Suprapubic skin (tissue), 4 donors: ENCODE measurements around the gene RUFY4.

ENCODE experiments used
- CTCF ChIP-seq, 2 donors: fragments of 200-600 bp in 1 of 2; fragments of 450-650 bp in 1 of 2; sonication (generic) in 1 of 2; IDR thresholded peaks; one replicate each; pipeline ENCODE4 v1.5.1; 2016 to 2019; ENCODE audit warnings: antibody characterized with exemption in 2 of 2, mild to moderate bottlenecking in 1 of 2, moderate library complexity in 1 of 2
- EP300 ChIP-seq: sonication (generic); formaldehyde crosslinking; IDR thresholded peaks from one replicate; pipeline ENCODE4 v1.6.1; 2017; ENCODE audit warnings: antibody characterized with exemption
- POLR2A ChIP-seq, 2 donors: fragments of 450-650 bp; IDR thresholded peaks; one replicate each; pipeline ENCODE4 v1.6.1; 2017; ENCODE audit warnings: antibody characterized with exemption in 2 of 2, mild to moderate bottlenecking in 2 of 2, moderate library complexity in 2 of 2
- POLR2AphosphoS5 ChIP-seq, 3 donors: sonication (generic); formaldehyde crosslinking; IDR thresholded peaks; one replicate each; pipeline ENCODE4 v1.6.1; 2017; ENCODE audit warnings: antibody characterized with exemption in 3 of 3

DNA sequence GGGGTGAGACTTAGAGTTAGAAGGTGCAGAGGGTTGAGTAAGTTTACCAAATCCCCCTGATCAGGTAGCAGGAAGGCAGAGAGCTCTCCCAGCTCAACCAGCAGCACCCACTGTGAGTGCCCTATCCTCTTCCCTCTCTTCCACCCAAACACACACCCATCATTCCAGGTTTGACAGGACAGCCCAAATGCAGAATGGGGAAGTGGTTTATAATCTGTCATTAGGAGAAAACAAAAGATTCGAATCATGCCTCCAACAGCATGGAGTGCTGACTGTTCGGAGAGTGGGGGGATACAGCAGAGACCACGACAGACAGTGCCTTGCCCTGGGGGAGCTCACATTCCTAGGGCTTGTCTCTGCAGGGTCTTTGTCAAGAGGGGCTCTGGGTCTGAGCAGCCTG lies 68.5 kb downstream of the RUFY4 start:
- TF ChIP-seq CTCF (IDR thresholded peaks at IDR 0.05) (no peak), POLR2A (IDR thresholded peaks at IDR 0.05) (no peak), EP300 (no peak), POLR2AphosphoS5 (IDR thresholded peaks at IDR 0.05) (no peak)
